Endothelial cell of umbilical vein (primary cell): ENCODE results near the gene PRKAG1. TPM values are rescaled to one million over a fixed set of nuclear protein-coding genes. Genes with fewer than 3 reads are reported as not detected.

ENCODE experiments used
- BruUV-seq: library from RNA; stranded (reverse); fragments of 400-500 nt; replicated peaks from 2 replicates; lab custom pipeline; 2021; lab: Mats Ljungman, UMichigan
- CTCF ChIA-PET: fragments of 300-600, 350-600 bp; sonication (Branson Sonifier 250); formaldehyde crosslinking; loops from one replicate; lab custom pipeline; 2021; ENCODE audit warnings: antibody characterized with exemption, inconsistent platforms; lab: Charles Lee
- POLR2A ChIA-PET: fragments of 300-600, 350-600 bp; sonication (Branson Sonifier 250); formaldehyde crosslinking; loops from one replicate; lab custom pipeline; 2021; ENCODE audit warnings: antibody characterized with exemption, inconsistent platforms; lab: Charles Lee
- DNase-seq: peaks from one replicate; pipeline ENCODE4 v3.0.0-alpha.2; 2011; ENCODE audit warnings: low read depth, low spot score
- FAIRE-seq: peaks from 2 replicates; lab custom pipeline; 2011; peaks lifted over from hg19 to GRCh38; lab: Jason Lieb, UNC
- H2AFZ ChIP-seq: 2 replicates; pipeline ENCODE4 v1.6.0; 2012; ENCODE audit warnings: low read depth, low read length, control low read depth, inconsistent platforms
- H3K27ac ChIP-seq: 2 replicates; pipeline ENCODE4 v1.5.1; 2011; ENCODE audit warnings: low read depth, mild to moderate bottlenecking, control low read depth, low read length, moderate library complexity; ENCODE audit not compliant: insufficient read depth
- H3K27me3 ChIP-seq, 2 experiments: 2 replicates each; pipeline versions ENCODE4 v1.6.0 to v1.6.1; 2011; ENCODE audit warnings: low read length in 2 of 2, mixed read lengths in 1 of 2; ENCODE audit not compliant: control insufficient read depth in 2 of 2, insufficient read depth in 2 of 2
- H3K36me3 ChIP-seq, 2 experiments: 2 replicates in 1 of 2; 3 replicates in 1 of 2; pipeline ENCODE4 v1.5.1; 2011; ENCODE audit warnings: low read length in 2 of 2, mild to moderate bottlenecking in 1 of 2, moderate library complexity in 1 of 2; ENCODE audit not compliant: control insufficient read depth in 2 of 2, insufficient read depth in 2 of 2; ENCODE audit errors: extremely low read depth in 1 of 2
- H3K4me1 ChIP-seq: 3 replicates; pipeline ENCODE4 v1.5.1; 2011; ENCODE audit warnings: mild to moderate bottlenecking, low read length; ENCODE audit not compliant: control insufficient read depth, insufficient read depth; ENCODE audit errors: extremely low read depth
- H3K4me2 ChIP-seq: 2 replicates; pipeline ENCODE4 v1.6.1; 2011; ENCODE audit warnings: low read length, control low read depth, mixed read lengths; ENCODE audit not compliant: insufficient read depth
- H3K4me3 ChIP-seq, 3 experiments: fragments of 200-600 bp in 1 of 3; sonication (generic), shearing (Covaris generic) in 1 of 3; replicated peaks in 1 of 3; 2 replicates each; pipeline ENCODE4 v1.5.1; 2011 to 2016; ENCODE audit warnings: control low read depth in 3 of 3, low read length in 3 of 3, mild to moderate bottlenecking in 2 of 3, inconsistent platforms in 1 of 3, low read depth in 1 of 3, moderate library complexity in 1 of 3; ENCODE audit not compliant: insufficient read depth in 1 of 3
- H3K79me2 ChIP-seq: 2 replicates; pipeline ENCODE4 v1.6.0; 2012; ENCODE audit warnings: low read length, inconsistent platforms; ENCODE audit not compliant: control insufficient read depth, insufficient read depth
- H3K9ac ChIP-seq: replicated peaks from 2 replicates; pipeline ENCODE3; 2011; ENCODE audit warnings: low read length, control low read depth; ENCODE audit not compliant: insufficient read depth; ENCODE audit errors: extremely low read depth
- H3K9me1 ChIP-seq: replicated peaks from 3 replicates; pipeline ENCODE4 v1.6.0; 2011; ENCODE audit warnings: mild to moderate bottlenecking, low read length; ENCODE audit not compliant: control insufficient read depth, insufficient read depth; ENCODE audit errors: extremely low read depth
- H3K9me3 ChIP-seq: replicated peaks from 2 replicates; pipeline ENCODE4 v1.5.1; 2012; ENCODE audit warnings: low read length, inconsistent platforms; ENCODE audit not compliant: control insufficient read depth, insufficient read depth
- H4K20me1 ChIP-seq: replicated peaks from 2 replicates; pipeline ENCODE3; 2011; ENCODE audit warnings: mild to moderate bottlenecking, low read length; ENCODE audit not compliant: control insufficient read depth, insufficient read depth; ENCODE audit errors: extremely low read depth
- EZH2 ChIP-seq: IDR thresholded peaks from 2 replicates; pipeline ENCODE4 v1.6.1; 2012; ENCODE audit warnings: borderline replicate concordance, low read depth, mild to moderate bottlenecking, moderate library complexity, low read length, inconsistent platforms; ENCODE audit not compliant: severe bottlenecking
- FOS ChIP-seq: IDR thresholded peaks from 2 replicates; pipeline ENCODE4 v1.6.1; 2011; ENCODE audit warnings: mild to moderate bottlenecking, low read length, moderate library complexity, borderline replicate concordance; ENCODE audit not compliant: insufficient read depth
- GATA2 ChIP-seq: IDR thresholded peaks from 2 replicates; pipeline ENCODE4 v1.7.0; 2011; ENCODE audit warnings: low read depth, mild to moderate bottlenecking, moderate library complexity, mixed read lengths, low read length; ENCODE audit not compliant: insufficient read length, insufficient read depth
- JUN ChIP-seq: IDR thresholded peaks from 2 replicates; pipeline ENCODE4 v1.6.1; 2011; ENCODE audit warnings: borderline replicate concordance, low read depth; ENCODE audit not compliant: insufficient read length, insufficient read depth
- MYC ChIP-seq: IDR thresholded peaks from one replicate; pipeline ENCODE4 v1.6.1; 2011; ENCODE audit warnings: mild to moderate bottlenecking, low read depth, low read length
- POLR2A ChIP-seq: IDR thresholded peaks from 2 replicates; pipeline ENCODE4 v1.6.1; 2012; ENCODE audit warnings: low read depth, mild to moderate bottlenecking, control low read depth, low read length
- POLR2AphosphoS5 ChIP-seq: IDR thresholded peaks from 2 replicates; pipeline ENCODE4 v1.6.1; 2012; ENCODE audit warnings: low read depth, mild to moderate bottlenecking, control low read depth, low read length, moderate library complexity; ENCODE audit not compliant: insufficient read depth
- dilution Hi-C: fragments of 300-500 bp; cut with MboI; formaldehyde crosslinking; loops from one replicate; pipeline ENCODE4 v1.15.0; 2019; ENCODE audit warnings: low sequenced_read_pairs; ENCODE audit not compliant: extremely low pct_ligation_motif_present
- intact Hi-C: fragments of 100-400 bp; cut with micrococcal nuclease; formaldehyde crosslinking; loops from one replicate; pipeline ENCODE4 v1.10.0; 2022
- polyA plus RNA-seq, 4 experiments: library from polyadenylated mRNA; depleted of rRNA in 3 of 4; stranded (reverse) in 3 of 4; unstranded in 1 of 4; fragments of >200 nt; gene quantifications; 2 replicates each; pipeline versions ENCODE4 v1.2.1 to v1.2.3, GENCODE V29; 2011 to 2012; ENCODE audit warnings: missing spikeins in 1 of 4
- total RNA-seq: library from RNA; stranded (reverse); gene quantifications from 2 replicates; pipeline ENCODE4 v1.2.3, GENCODE V29; 2021

Gene PRKAG1
- total and polyA plus RNA-seq, 2 donors (not counting 3 experiments of a cell fraction or from before 2014, with no cell fraction given) = 52.1 to 54.9 TPM

- FAIRE-seq (peak; percentile 49), DNase-seq (no peak)
- CTCF ChIA-PET = interaction anchor here (1.1 to 7.3 kb wide), 4 partner anchors 8 to 27 kb away, joined by 4 to 64 read pairs (median 37); partner anchors contain the start of genes ARF3 and WNT1
- Histone ChIP-seq H3K4me2 (no peak overlapping the region), H3K79me2 (no peaks in the 10 kb centered on the region), H3K9me1 (no peaks in the 10 kb centered on the region), H3K36me3 (no peaks in the 10 kb centered on the region), H3K9ac (no peak overlapping the region), H3K9me3 (no peaks in the 10 kb centered on the region), H3K4me1 (no peaks in the 10 kb centered on the region), H3K4me3 (no peak overlapping the region), H3K27ac (no peak overlapping the region), H4K20me1 (no peaks in the 10 kb centered on the region), H2AFZ (no peak overlapping the region), H3K27me3 (peaks cover 56% of the 10 kb centered on the region in 2 experiments)
- intact Hi-C loops (no loop called here), dilution Hi-C loops (no loop called here)
- BruUV-seq = no TSS peak
- POLR2A ChIA-PET = no interaction called here
- TF ChIP-seq EZH2 (peak; percentile 93), JUN (no peak)
These were observed 48.5 kb downstream of the PRKAG1 start for GRCh38 chr12:48969833-48970701.

GRCh38 chr12:48969160-48969771 is 49.3 kb downstream of the PRKAG1 start:
- dilution Hi-C loops (no loop called here), intact Hi-C loops (no loop called here)
- H2AFZ ChIP-seq = no peak overlapping the region
- DNase-seq = no peak
- no peaks in the 10 kb centered on the region for H3K4me1 ChIP-seq
- CTCF ChIA-PET = interaction anchor here (1.1 to 7.3 kb wide), 6 partner anchors 9 to 116 kb away, joined by 4 to 64 read pairs (median 11); partner anchors contain the start of genes ARF3 and WNT1
- TF ChIP-seq FOS (no peak), EZH2 (no peak), POLR2A (no peak), GATA2 (no peak), POLR2AphosphoS5 (no peak), MYC (no peak)
- no peak overlapping the region for H3K9ac ChIP-seq
- POLR2A ChIA-PET = no interaction called here
- H3K27ac ChIP-seq = no peak overlapping the region
- no peak overlapping the region for H3K4me2 ChIP-seq
- no peaks in the 10 kb centered on the region for H3K36me3 ChIP-seq
- H3K9me3 ChIP-seq = no peaks in the 10 kb centered on the region
- H4K20me1 ChIP-seq = no peaks in the 10 kb centered on the region
- no TSS peak for BruUV-seq
- no peak for FAIRE-seq
- H3K79me2 ChIP-seq = no peaks in the 10 kb centered on the region
- H3K4me3 ChIP-seq = no peak overlapping the region
- H3K9me1 ChIP-seq = no peaks in the 10 kb centered on the region
- peaks cover 58 to 59% of the 10 kb centered on the region in 2 experiments for H3K27me3 ChIP-seq
